Ovary (tissue), 9 donors: ENCODE measurements around the gene TRABD2B. TPM values are rescaled to one million over a fixed set of nuclear protein-coding genes. Genes with fewer than 3 reads are reported as not detected.

Experiments
- DNase-seq, 5 donors: peaks; one replicate each; pipeline ENCODE4 v3.0.0-alpha.2; 2019 to 2020
- H3K27ac ChIP-seq, 2 donors: fragments of 200-600 bp; one replicate each; pipeline versions ENCODE4 v1.5.1 to v1.8.0; 2019 to 2022
- H3K27me3 ChIP-seq: fragments of 200-600 bp; one replicate; pipeline ENCODE4 v1.8.0; 2022
- H3K36me3 ChIP-seq: fragments of 200-600 bp; sonication (generic); one replicate; pipeline ENCODE4 v1.5.1; 2019
- H3K4me1 ChIP-seq: one replicate; pipeline ENCODE4 v1.8.1; 2013; ENCODE audit warnings: mild to moderate bottlenecking, moderate library complexity; ENCODE audit not compliant: insufficient read depth
- H3K4me3 ChIP-seq: fragments of 200-600 bp; sonication (generic); one replicate; pipeline ENCODE4 v1.5.1; 2017
- H3K9me3 ChIP-seq, 2 donors: fragments of 200-600 bp in 1 of 2; sonication (generic) in 1 of 2; one replicate each; pipeline versions ENCODE4 v1.5.1 to v1.8.1; 2013 to 2019; ENCODE audit warnings: mild to moderate bottlenecking in 1 of 2, moderate library complexity in 1 of 2
- CTCF ChIP-seq, 3 donors: fragments of 450-650 bp in 2 of 3; fragments of 200-600 bp in 1 of 3; IDR thresholded peaks; one replicate each; pipeline versions ENCODE4 v1.5.1 to v1.8.0; 2016 to 2022; ENCODE audit warnings: antibody characterized with exemption in 3 of 3, mild to moderate bottlenecking in 1 of 3
- EP300 ChIP-seq: sonication (generic); formaldehyde crosslinking; IDR thresholded peaks from one replicate; pipeline ENCODE4 v1.6.1; 2017; ENCODE audit warnings: antibody characterized with exemption
- POLR2A ChIP-seq: fragments of 450-650 bp; IDR thresholded peaks from one replicate; pipeline ENCODE4 v1.6.1; 2017; ENCODE audit warnings: antibody characterized with exemption, mild to moderate bottlenecking, moderate library complexity
- WGBS, 3 donors: extraction: QIAGEN DNeasy Blood & Tissue Kit in 1 of 3; methylation state at CpG; one replicate each; pipeline versions ENCODE4 v1.1.5 to v1.1.7; 2013 to 2017; 5-methylcytosine and 5-hydroxymethylcytosine counted together
- intact Hi-C, 4 donors: fragments of 100-400 bp; cut with DNase I; formaldehyde crosslinking; loops; one replicate each; pipeline versions ENCODE4 v1.11.0 to v1.15.1; 2022 to 2023
- polyA plus RNA-seq, 2 donors: library from polyadenylated mRNA; stranded (reverse); fragments of 200-250 nt in 1 of 2; fragments of 350-450 nt in 1 of 2; fragmentation: Illumina TruSeq in 1 of 2; extraction: RNeasy Lipid Tissue Mini Kit (QIAGEN cat#74804) in 1 of 2; gene quantifications; one replicate each; pipeline ENCODE4 v1.2.3, GENCODE V29; 2013 to 2014
- total RNA-seq, 7 donors: library from RNA; depleted of rRNA in 2 of 7; stranded (reverse); fragments of >200 nt in 2 of 7; fragmentation: NEBNext Ultra II Directional in 3 of 7; extraction: Animal tissue kit (Norgen Biotek cat#: 25700) in 3 of 7; gene quantifications; one replicate each; pipeline versions ENCODE4 v1.1.0 to v1.2.4, GENCODE V29; 2016 to 2023
- donor health status: DM: no; HTN: no; CAD: no; lungs with moderate emphysema.
- donor health status: DM: no; HTN: no; CAD: no.
- donor health status: Bipolar disorder and iron deficiency.
- donor health status: DM: yes; HTN: yes; CAD: no.
- donor health status: DM: no; HTN: no; CAD: no.
- donor health status: DM: yes; HTN: yes; CAD: no.

The TRABD2B gene
- total and polyA plus RNA-seq, 9 donors = 0.18 to 1.6 (median 0.52) TPM

- no peaks in the 10 kb centered on the region for H3K36me3 ChIP-seq
- H3K4me3 ChIP-seq = no peak overlapping the region
- WGBS, 3 donors = 93% methylated on average over 5 of the region's 5 CpGs
- no peak for DNase-seq
- no peaks in the 10 kb centered on the region for H3K4me1 ChIP-seq
- no peaks in the 10 kb centered on the region for H3K9me3 ChIP-seq
- intact Hi-C loops = no loop called here
- no peaks in the 10 kb centered on the region for H3K27me3 ChIP-seq
- TF ChIP-seq POLR2A (no peak), CTCF (IDR thresholded peaks at IDR 0.05) (no peak), EP300 (no peak)
- no peak overlapping the region for H3K27ac ChIP-seq
These were observed 180.7 kb downstream of the TRABD2B start for GRCh38 chr1:47816325-47817071.

GRCh38 chr1:47814612-47815395 is 182.4 kb downstream of the TRABD2B start:
- intact Hi-C loops = no loop called here
- WGBS, 3 donors = 22 to 28% (median 25%) methylated on average over 12 of the region's 12 CpGs
- H3K9me3 ChIP-seq = no peaks in the 10 kb centered on the region
- no peaks in the 10 kb centered on the region for H3K27me3 ChIP-seq
- DNase-seq = no peak
- no peak overlapping the region for H3K4me3 ChIP-seq
- TF ChIP-seq POLR2A (no peak), CTCF (IDR thresholded peaks at IDR 0.05) (no peak)
- no peaks in the 10 kb centered on the region for H3K36me3 ChIP-seq
- no peaks in the 10 kb centered on the region for H3K4me1 ChIP-seq
- H3K27ac ChIP-seq = no peak overlapping the region

- Histone ChIP-seq H3K36me3 (no peaks in the 10 kb centered on the region), H3K4me1 (no peaks in the 10 kb centered on the region), H3K9me3 (no peaks in the 10 kb centered on the region), H3K27ac (no peak overlapping the region), H3K27me3 (no peaks in the 10 kb centered on the region), H3K4me3 (no peak overlapping the region)
- intact Hi-C loops = no loop called here
- WGBS, 3 donors = 62 to 79% (median 77%) methylated on average over 5 of the region's 5 CpGs
- no peak for DNase-seq
- TF ChIP-seq EP300 = no peak
- TF ChIP-seq POLR2A = no peak
- TF ChIP-seq CTCF (IDR thresholded peaks at IDR 0.05) = no peak
These were observed 183.2 kb downstream of the TRABD2B start for GRCh38 chr1:47813970-47814369.

GRCh38 chr1:47812904-47813514 is 184.2 kb downstream of the TRABD2B start:
- no peak overlapping the region for H3K27ac ChIP-seq
- H3K4me1 ChIP-seq = no peaks in the 10 kb centered on the region
- H3K36me3 ChIP-seq = no peaks in the 10 kb centered on the region
- no peak for TF ChIP-seq CTCF (IDR thresholded peaks at IDR 0.05)
- TF ChIP-seq POLR2A = no peak
- TF ChIP-seq EP300 = no peak
- H3K4me3 ChIP-seq = no peak overlapping the region
- H3K9me3 ChIP-seq = no peaks in the 10 kb centered on the region
- no peak for DNase-seq
- intact Hi-C loops = no loop called here
- WGBS, 3 donors = 52 to 68% (median 67%) methylated on average over 7 of the region's 7 CpGs
- no peaks in the 10 kb centered on the region for H3K27me3 ChIP-seq
